ENCODE data around the gene DEPDC4.

The DEPDC4 gene

DNA sequence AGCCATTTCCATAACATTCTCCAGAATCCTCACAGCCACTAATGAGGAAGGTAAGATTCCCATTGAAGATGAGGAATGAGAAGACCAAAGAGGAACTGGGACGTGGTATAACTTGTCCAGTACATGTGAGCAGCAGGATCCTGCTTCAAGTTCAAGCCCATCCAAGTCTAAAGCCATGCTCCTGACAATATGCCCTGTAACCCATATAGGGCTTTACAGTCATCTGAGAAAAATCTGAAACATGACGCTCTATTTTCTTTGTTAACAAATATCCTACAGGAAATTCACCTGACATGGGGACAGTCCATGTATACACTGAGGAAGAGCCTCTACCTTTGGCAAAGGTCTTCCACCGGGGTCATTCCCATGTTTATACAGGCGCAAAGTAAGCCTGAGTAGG is 69.4 kb downstream of the DEPDC4 start:
- no peak for TF ChIP-seq EZH2 (IDR thresholded peaks at IDR 0.05; ENCODE audit: borderline replicate concordance, low read length)
- TF ChIP-seq, protein P1, sequence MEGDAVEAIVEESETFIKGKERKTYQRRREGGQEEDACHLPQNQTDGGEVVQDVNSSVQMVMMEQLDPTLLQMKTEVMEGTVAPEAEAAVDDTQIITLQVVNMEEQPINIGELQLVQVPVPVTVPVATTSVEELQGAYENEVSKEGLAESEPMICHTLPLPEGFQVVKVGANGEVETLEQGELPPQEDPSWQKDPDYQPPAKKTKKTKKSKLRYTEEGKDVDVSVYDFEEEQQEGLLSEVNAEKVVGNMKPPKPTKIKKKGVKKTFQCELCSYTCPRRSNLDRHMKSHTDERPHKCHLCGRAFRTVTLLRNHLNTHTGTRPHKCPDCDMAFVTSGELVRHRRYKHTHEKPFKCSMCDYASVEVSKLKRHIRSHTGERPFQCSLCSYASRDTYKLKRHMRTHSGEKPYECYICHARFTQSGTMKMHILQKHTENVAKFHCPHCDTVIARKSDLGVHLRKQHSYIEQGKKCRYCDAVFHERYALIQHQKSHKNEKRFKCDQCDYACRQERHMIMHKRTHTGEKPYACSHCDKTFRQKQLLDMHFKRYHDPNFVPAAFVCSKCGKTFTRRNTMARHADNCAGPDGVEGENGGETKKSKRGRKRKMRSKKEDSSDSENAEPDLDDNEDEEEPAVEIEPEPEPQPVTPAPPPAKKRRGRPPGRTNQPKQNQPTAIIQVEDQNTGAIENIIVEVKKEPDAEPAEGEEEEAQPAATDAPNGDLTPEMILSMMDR (IDR thresholded peaks at IDR 0.05; ENCODE audit: low read length) = no peak

DNA sequence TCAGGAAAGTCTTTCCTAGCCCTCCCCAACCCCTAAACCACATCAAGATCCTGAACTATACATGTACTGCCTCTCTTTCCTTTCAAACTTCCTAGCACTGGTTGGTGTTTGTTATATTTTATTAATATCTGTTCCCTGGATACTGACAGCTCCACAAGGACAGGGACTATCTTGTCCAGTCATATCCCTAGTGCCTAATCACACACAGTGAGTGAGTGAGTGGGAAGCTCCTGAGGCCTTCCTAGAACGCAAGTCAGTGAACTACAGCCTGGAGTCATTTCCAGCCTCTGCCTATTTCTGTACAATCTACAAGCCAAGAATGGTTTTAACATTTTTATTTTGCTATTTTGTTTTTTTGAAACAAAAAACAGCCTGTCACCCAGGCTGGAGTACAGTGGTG is 73.8 kb downstream of the DEPDC4 start:
- Histone ChIP-seq H3K4me1 (ENCODE audit: insufficient read depth, low read length, severe bottlenecking) (no peaks in the 10 kb centered on the region), H3K79me2 (ENCODE audit: insufficient read depth, low read length) (no peaks in the 10 kb centered on the region), H3K36me3 (ENCODE audit: insufficient read depth, low read length) (peaks cover 52% of the 10 kb centered on the region), H3K9ac (ENCODE audit: low read length) (no peak overlapping the region), H2AFZ (ENCODE audit: low read length) (no peak overlapping the region), H3K9me3 (ENCODE audit: low read length) (no peaks in the 10 kb centered on the region), H3F3A (ENCODE audit: insufficient read depth, low read length) (no peaks in the 10 kb centered on the region), H3K9me2 (ENCODE audit: low read depth, low read length) (no peaks in the 10 kb centered on the region), H3K27me3 (ENCODE audit: insufficient read depth, low read length) (no peaks in the 10 kb centered on the region), H3K4me3 (ENCODE audit: low read depth, low read length, poor library complexity, severe bottlenecking) (no peak overlapping the region), H3K27ac (ENCODE audit: low read depth, low read length, poor library complexity, severe bottlenecking) (no peak overlapping the region), H3K4me2 (ENCODE audit: low read length) (no peak overlapping the region), H4K20me1 (ENCODE audit: insufficient read depth, low read length) (no peaks in the 10 kb centered on the region)
- TF ChIP-seq, protein P1 (IDR thresholded peaks at IDR 0.05; ENCODE audit: low read length) = no peak

More for the DNA sequence above, 69.4 kb downstream of the DEPDC4 start:
- no peaks in the 10 kb centered on the region for H4K20me1 ChIP-seq (ENCODE audit: insufficient read depth, low read length)
- H3K79me2 ChIP-seq (ENCODE audit: insufficient read depth, low read length) = peaks cover 17% of the 10 kb centered on the region
- H3K36me3 ChIP-seq (ENCODE audit: insufficient read depth, low read length) = peaks cover 23% of the 10 kb centered on the region; the same call in 1 of the 2 replicates
- no peak overlapping the region for H2AFZ ChIP-seq (ENCODE audit: low read length)
- H3K9me2 ChIP-seq (ENCODE audit: low read depth, low read length) = no peaks in the 10 kb centered on the region
- H3K27ac ChIP-seq (ENCODE audit: low read depth, low read length, poor library complexity, severe bottlenecking) = no peak overlapping the region
- H3K27me3 ChIP-seq (ENCODE audit: insufficient read depth, low read length) = no peaks in the 10 kb centered on the region
- H3F3A ChIP-seq (ENCODE audit: insufficient read depth, low read length) = no peaks in the 10 kb centered on the region
- H3K4me1 ChIP-seq (ENCODE audit: insufficient read depth, low read length, severe bottlenecking) = peaks cover 26% of the 10 kb centered on the region
- no peak overlapping the region for H3K4me3 ChIP-seq (ENCODE audit: low read depth, low read length, poor library complexity, severe bottlenecking)
- no peaks in the 10 kb centered on the region for H3K9me3 ChIP-seq (ENCODE audit: low read length)
- H3K4me2 ChIP-seq (ENCODE audit: low read length) = no peak overlapping the region
- H3K9ac ChIP-seq (ENCODE audit: low read length) = no peak overlapping the region
